ENCODE data around the gene NUDCD3. TPM values are rescaled to one million over a fixed set of nuclear protein-coding genes. Genes with fewer than 3 reads are reported as not detected.

The NUDCD3 gene
- total RNA-seq, 1 experiment from 2014 or later: 94.6 TPM

- TF ChIP-seq CEBPB (IDR thresholded peaks at IDR 0.05; ENCODE audit: low read depth): no peak
- TF ChIP-seq SIN3A (IDR thresholded peaks at IDR 0.05; ENCODE audit: low read depth): no peak
- TF ChIP-seq ELF1 (IDR thresholded peaks at IDR 0.05; ENCODE audit: borderline replicate concordance, low read depth): no peak
- TF ChIP-seq ZBTB33 (IDR thresholded peaks at IDR 0.05; ENCODE audit: extremely low read depth, insufficient replicate concordance, low read length): no peak
- TF ChIP-seq ZFX (IDR thresholded peaks at IDR 0.05): no peak
- intact Hi-C loops (cut with micrococcal nuclease): no loop called here
- ATAC-seq (no peak), DNase-seq (ENCODE audit: low read depth, low spot score) (no peak)
- Histone ChIP-seq H3K4me3 (replicated peaks in 1 of 2; ENCODE audit: low read depth in 1 of 2, low read length in 2 of 2) (no peak overlapping the region), H3K9ac (ENCODE audit: low read length) (no peak overlapping the region), H3K9me3 (ENCODE audit: control insufficient read depth in 1 of 2, insufficient read depth in 1 of 2, low read depth in 1 of 2, low read length in 2 of 2) (no peaks in the 10 kb centered on the region), H2AFZ (ENCODE audit: low read depth, low read length, poor library complexity, severe bottlenecking) (no peak overlapping the region), H3K36me3 (ENCODE audit: control insufficient read depth in 1 of 2, insufficient read depth in 2 of 2, low read length in 2 of 2) (peaks cover 13 to 16% of the 10 kb centered on the region in 2 experiments; a peak in 2 of 4 replicates), H3K79me2 (ENCODE audit: insufficient read depth, low read length) (peaks cover 93% of the 10 kb centered on the region), H3K27me3 (ENCODE audit: insufficient read depth, low read length) (no peaks in the 10 kb centered on the region), H3K4me2 (ENCODE audit: low read length) (no peak overlapping the region), H3K4me1 (ENCODE audit: control insufficient read depth in 1 of 2, insufficient read depth in 2 of 2, low read length in 2 of 2) (peaks cover 0 to 14% of the 10 kb centered on the region in 2 experiments; a peak in 2 of 4 replicates), H3K9me2 (ENCODE audit: insufficient read depth) (no peaks in the 10 kb centered on the region), H3K27ac (ENCODE audit: low read depth, low read length) (no peak overlapping the region), H4K20me1 (ENCODE audit: insufficient read depth) (peaks cover 4% of the 10 kb centered on the region)
- BruUV-seq (replicated peaks): no TSS peak
- ChIA-PET RAD21 (ENCODE audit: low non-redundant PET in 1 of 2, low total read pairs in 2 of 2, uncharacterized antibody in 2 of 2, unreplicated experiment in 2 of 2) (no interaction called here), POLR2A (no interaction called here), CTCF (no interaction called here)
These were observed 20.4 kb downstream of the NUDCD3 start for GRCh38 chr7:44470135-44470479.

DNA sequence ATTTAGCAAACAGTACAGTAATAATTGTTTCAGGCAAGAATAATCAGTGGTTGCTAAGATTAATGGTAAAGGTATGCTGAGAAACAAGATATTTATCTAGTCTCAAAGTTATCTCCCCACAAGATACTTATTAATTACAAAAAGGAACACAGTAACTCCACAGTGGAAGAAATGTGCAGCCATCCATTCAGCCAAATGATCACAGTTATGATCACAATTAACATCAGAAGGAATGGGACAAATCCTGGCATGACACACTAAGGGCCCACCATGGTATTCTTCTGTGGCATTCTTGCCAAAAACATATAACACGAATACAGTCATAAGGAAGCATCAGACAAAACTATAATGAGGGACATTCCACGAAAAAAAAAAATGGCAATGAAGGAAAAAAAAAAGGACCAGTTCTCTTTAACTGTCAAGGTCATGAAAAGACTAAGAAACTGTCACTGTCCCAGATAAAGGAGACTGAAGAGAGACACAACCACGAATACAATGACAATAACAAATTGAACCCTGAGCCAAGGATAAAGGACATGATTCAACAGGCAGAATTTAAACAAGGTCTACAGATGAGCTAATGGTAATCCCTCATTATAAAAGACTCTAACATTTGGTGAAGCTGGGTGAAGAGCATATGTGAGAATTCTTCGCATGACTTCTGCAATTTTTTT, 20.9 kb downstream of the NUDCD3 start:
- Histone ChIP-seq H3K4me2 (ENCODE audit: low read length) (no peak overlapping the region), H3K9me2 (ENCODE audit: insufficient read depth) (no peaks in the 10 kb centered on the region), H3K79me2 (ENCODE audit: insufficient read depth, low read length) (peaks cover 93% of the 10 kb centered on the region), H2AFZ (ENCODE audit: low read depth, low read length, poor library complexity, severe bottlenecking) (no peak overlapping the region), H3K27ac (ENCODE audit: low read depth, low read length) (no peak overlapping the region), H3K4me1 (ENCODE audit: control insufficient read depth in 1 of 2, insufficient read depth in 2 of 2, low read length in 2 of 2) (peaks cover 0 to 14% of the 10 kb centered on the region in 2 experiments; a peak in 2 of 4 replicates), H3K9ac (ENCODE audit: low read length) (no peak overlapping the region), H3K27me3 (ENCODE audit: insufficient read depth, low read length) (no peaks in the 10 kb centered on the region), H3K4me3 (replicated peaks in 1 of 2; ENCODE audit: low read depth in 1 of 2, low read length in 2 of 2) (no peak overlapping the region), H4K20me1 (ENCODE audit: insufficient read depth) (peaks cover 4% of the 10 kb centered on the region), H3K36me3 (ENCODE audit: control insufficient read depth in 1 of 2, insufficient read depth in 2 of 2, low read length in 2 of 2) (peaks cover 13 to 14% of the 10 kb centered on the region in 2 experiments; a peak in 2 of 4 replicates), H3K9me3 (ENCODE audit: control insufficient read depth in 1 of 2, insufficient read depth in 1 of 2, low read depth in 1 of 2, low read length in 2 of 2) (no peaks in the 10 kb centered on the region)
- RAD21 ChIA-PET (ENCODE audit: low non-redundant PET in 1 of 2, low total read pairs in 2 of 2, uncharacterized antibody in 2 of 2, unreplicated experiment in 2 of 2): no interaction called here
- POLR2A ChIA-PET: no interaction called here
- BruUV-seq (replicated peaks): no TSS peak
- CTCF ChIA-PET: no interaction called here
- intact Hi-C loops (cut with micrococcal nuclease): no loop called here
- TF ChIP-seq SP1 (IDR thresholded peaks at IDR 0.05; ENCODE audit: low read depth) (no peak), ZNF274 (IDR thresholded peaks at IDR 0.05; ENCODE audit: low read depth, low read length) (no peak), ZBTB33 (IDR thresholded peaks at IDR 0.05; ENCODE audit: extremely low read depth, insufficient replicate concordance, low read length) (no peak), CBX3 (IDR thresholded peaks at IDR 0.05; ENCODE audit: low read depth) (no peak), EGR1 (IDR thresholded peaks at IDR 0.05; ENCODE audit: low read depth) (no peak), FOSL1 (IDR thresholded peaks at IDR 0.05; ENCODE audit: low read depth) (no peak), CEBPB (IDR thresholded peaks at IDR 0.05; ENCODE audit: low read depth) (no peak), EZH2 (IDR thresholded peaks at IDR 0.05) (no peak), JUND (IDR thresholded peaks at IDR 0.05) (no peak), RAD21 (IDR thresholded peaks at IDR 0.05; ENCODE audit: low read depth) (no peak), ATF3 (IDR thresholded peaks at IDR 0.05) (no peak), SIN3A (IDR thresholded peaks at IDR 0.05; ENCODE audit: low read depth) (no peak)
- TF ChIP-seq, protein P1, sequence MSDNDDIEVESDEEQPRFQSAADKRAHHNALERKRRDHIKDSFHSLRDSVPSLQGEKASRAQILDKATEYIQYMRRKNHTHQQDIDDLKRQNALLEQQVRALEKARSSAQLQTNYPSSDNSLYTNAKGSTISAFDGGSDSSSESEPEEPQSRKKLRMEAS (IDR thresholded peaks at IDR 0.05): no peak
- ATAC-seq (no peak), DNase-seq (ENCODE audit: low read depth, low spot score) (no peak)
